HG03039 (cell line): ENCODE results near the gene TLR5.

ENCODE experiments used
- ATAC-seq: cut with Tn5 transposase; IDR thresholded peaks from one replicate; pipeline ENCODE4 v1.9.1; 2021; ENCODE audit warnings: mild to moderate bottlenecking, moderate library complexity; ENCODE audit not compliant: unreplicated experiment

TLR5 gene

GRCh38 chr1:223068900-223069665 lies 74.0 kb downstream of the TLR5 start:
- ATAC-seq = no peak

GRCh38 chr1:223067914-223068313 lies 75.1 kb downstream of the TLR5 start:
- no peak for ATAC-seq

- no peak for ATAC-seq
Measured at GRCh38 chr1:223066415-223066814, 76.6 kb downstream of the TLR5 start.

GRCh38 chr1:223062177-223062576 lies 80.9 kb downstream of the TLR5 start:
- ATAC-seq = no peak

- ATAC-seq = no peak
Measured at GRCh38 chr1:223059526-223059925, 83.5 kb downstream of the TLR5 start.
